HCT116 (cell line): ENCODE results near the gene FAM118B. TPM values are rescaled to one million over a fixed set of nuclear protein-coding genes. Genes with fewer than 3 reads are reported as not detected.

Source experiments
- CEBPB ChIP-seq: IDR thresholded peaks from 2 replicates; pipeline ENCODE4 v1.6.1; 2012; ENCODE audit warnings: low read depth
- JUND ChIP-seq: IDR thresholded peaks from 2 replicates; pipeline ENCODE4 v1.6.1; 2012
- POLR2A ChIP-seq: IDR thresholded peaks from 2 replicates; pipeline ENCODE4 v1.7.0; 2011; ENCODE audit warnings: borderline replicate concordance; ENCODE audit not compliant: insufficient read depth, insufficient read length; ENCODE audit errors: extremely low read depth
- POLR2AphosphoS5 ChIP-seq: IDR thresholded peaks from 2 replicates; pipeline ENCODE4 v1.6.1; 2011; ENCODE audit warnings: mild to moderate bottlenecking, low read depth, low read length, moderate library complexity
- SP1 ChIP-seq: IDR thresholded peaks from 2 replicates; pipeline ENCODE4 v1.6.1; 2012; ENCODE audit warnings: low read depth
- SRF ChIP-seq: IDR thresholded peaks from 2 replicates; pipeline ENCODE4 v1.6.1; 2012; ENCODE audit warnings: low read depth
- TCF7L2 ChIP-seq: IDR thresholded peaks from 2 replicates; pipeline ENCODE4 v1.7.0; 2011; ENCODE audit warnings: borderline replicate concordance, inconsistent platforms; ENCODE audit not compliant: insufficient read depth, insufficient read length; ENCODE audit errors: extremely low read depth
- ZFX ChIP-seq: fragments of 450-650 bp; IDR thresholded peaks from 2 replicates; pipeline ENCODE4 v1.6.1; 2017
- total RNA-seq: library from RNA; stranded (reverse); gene quantifications from one replicate; pipeline ENCODE4 v1.2.1, GENCODE V29; 2021; ENCODE audit not compliant: unreplicated experiment
- TF ChIP-seq, protein P1 (sequence below): IDR thresholded peaks from 2 replicates; pipeline ENCODE4 v1.6.1; 2012
- TF ChIP-seq, protein P2 (sequence below): IDR thresholded peaks from 2 replicates; pipeline ENCODE4 v1.6.1; 2012; ENCODE audit warnings: low read depth

FAM118B gene
- total RNA-seq, 1 experiment from 2014 or later: 12.8 TPM

DNA sequence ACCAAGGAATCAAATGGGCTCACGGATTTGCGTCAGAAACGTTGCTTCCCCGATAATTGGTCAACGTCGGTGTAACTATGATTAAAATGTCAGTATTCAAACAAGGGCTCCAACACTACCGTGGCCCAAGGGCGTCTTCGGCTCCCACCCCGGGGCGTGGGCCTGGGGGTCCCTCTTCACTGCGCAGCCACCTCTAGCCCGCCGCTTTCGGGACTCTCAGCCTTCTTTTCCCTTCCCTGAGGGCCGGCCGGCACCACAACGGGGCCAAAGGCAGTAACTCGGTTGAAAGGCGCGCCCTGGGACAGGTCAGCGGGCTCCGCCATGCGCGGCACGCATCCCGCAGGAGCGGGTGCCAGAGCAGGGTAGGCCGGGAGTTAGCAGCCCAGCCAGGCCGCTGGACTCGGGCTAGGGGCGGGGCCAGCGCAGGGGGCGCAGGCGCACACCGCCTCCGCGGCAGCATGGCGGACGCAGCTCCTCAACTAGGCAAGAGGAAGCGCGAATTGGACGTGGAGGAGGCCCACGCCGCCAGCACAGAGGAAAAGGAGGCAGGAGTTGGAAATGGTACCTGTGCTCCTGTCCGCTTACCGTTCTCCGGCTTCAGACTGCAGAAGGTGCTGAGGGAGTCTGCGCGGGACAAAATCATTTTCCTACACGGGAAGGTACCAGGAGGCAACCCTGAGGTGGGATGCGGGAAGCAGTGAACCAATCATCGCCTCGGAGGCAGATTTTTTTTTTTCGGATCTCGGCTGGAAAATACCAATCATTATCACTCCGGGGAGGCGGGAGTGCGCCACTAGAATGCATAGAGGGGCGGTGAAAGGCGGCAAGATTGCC is 92.3 kb downstream of the FAM118B start, which contains the start of gene DCPS (continued):
- TF ChIP-seq, protein P1, sequence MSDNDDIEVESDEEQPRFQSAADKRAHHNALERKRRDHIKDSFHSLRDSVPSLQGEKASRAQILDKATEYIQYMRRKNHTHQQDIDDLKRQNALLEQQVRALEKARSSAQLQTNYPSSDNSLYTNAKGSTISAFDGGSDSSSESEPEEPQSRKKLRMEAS: peak; percentile 86
- TF ChIP-seq ZFX (peak; percentile 99), SP1 (peak; percentile 59; the same call in 1 of the 2 replicates), POLR2AphosphoS5 (peak; percentile 97), CEBPB (no peak), POLR2A (peak; percentile 97), JUND (no peak), SRF (no peak; the same call in 1 of the 2 replicates), TCF7L2 (peak; percentile 55)
- TF ChIP-seq, protein P2, sequence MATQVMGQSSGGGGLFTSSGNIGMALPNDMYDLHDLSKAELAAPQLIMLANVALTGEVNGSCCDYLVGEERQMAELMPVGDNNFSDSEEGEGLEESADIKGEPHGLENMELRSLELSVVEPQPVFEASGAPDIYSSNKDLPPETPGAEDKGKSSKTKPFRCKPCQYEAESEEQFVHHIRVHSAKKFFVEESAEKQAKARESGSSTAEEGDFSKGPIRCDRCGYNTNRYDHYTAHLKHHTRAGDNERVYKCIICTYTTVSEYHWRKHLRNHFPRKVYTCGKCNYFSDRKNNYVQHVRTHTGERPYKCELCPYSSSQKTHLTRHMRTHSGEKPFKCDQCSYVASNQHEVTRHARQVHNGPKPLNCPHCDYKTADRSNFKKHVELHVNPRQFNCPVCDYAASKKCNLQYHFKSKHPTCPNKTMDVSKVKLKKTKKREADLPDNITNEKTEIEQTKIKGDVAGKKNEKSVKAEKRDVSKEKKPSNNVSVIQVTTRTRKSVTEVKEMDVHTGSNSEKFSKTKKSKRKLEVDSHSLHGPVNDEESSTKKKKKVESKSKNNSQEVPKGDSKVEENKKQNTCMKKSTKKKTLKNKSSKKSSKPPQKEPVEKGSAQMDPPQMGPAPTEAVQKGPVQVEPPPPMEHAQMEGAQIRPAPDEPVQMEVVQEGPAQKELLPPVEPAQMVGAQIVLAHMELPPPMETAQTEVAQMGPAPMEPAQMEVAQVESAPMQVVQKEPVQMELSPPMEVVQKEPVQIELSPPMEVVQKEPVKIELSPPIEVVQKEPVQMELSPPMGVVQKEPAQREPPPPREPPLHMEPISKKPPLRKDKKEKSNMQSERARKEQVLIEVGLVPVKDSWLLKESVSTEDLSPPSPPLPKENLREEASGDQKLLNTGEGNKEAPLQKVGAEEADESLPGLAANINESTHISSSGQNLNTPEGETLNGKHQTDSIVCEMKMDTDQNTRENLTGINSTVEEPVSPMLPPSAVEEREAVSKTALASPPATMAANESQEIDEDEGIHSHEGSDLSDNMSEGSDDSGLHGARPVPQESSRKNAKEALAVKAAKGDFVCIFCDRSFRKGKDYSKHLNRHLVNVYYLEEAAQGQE: no peak
